HG03039 (cell line): ENCODE measurements around the gene WDR90.
A peak's percentile ranks its signal among the peaks of the same experiment; 100 is the strongest.

Source experiments
- ATAC-seq: cut with Tn5 transposase; IDR thresholded peaks from one replicate; pipeline ENCODE4 v1.9.1; 2021; ENCODE audit warnings: mild to moderate bottlenecking, moderate library complexity; ENCODE audit not compliant: unreplicated experiment

Gene WDR90

GRCh38 chr16:648781-649589 is at the start of gene WDR90:
TSS of gene WDR90 (plus strand) at chr16:649365. CDS start at chr16:649417, 52 bp downstream.
- peak; percentile 67 for ATAC-seq

GRCh38 chr16:600781-601180 is 48.4 kb upstream of the WDR90 start:
- no peak for ATAC-seq

GRCh38 chr16:603933-604332 is 45.2 kb upstream of the WDR90 start:
- ATAC-seq = no peak

GRCh38 chr16:606656-607307 is 42.4 kb upstream of the WDR90 start:
- no peak for ATAC-seq

- no peak for ATAC-seq
Measured at GRCh38 chr16:608019-608418, 41.1 kb upstream of the WDR90 start.

- no peak for ATAC-seq
Measured at GRCh38 chr16:609316-609715, 39.8 kb upstream of the WDR90 start.

- no peak for ATAC-seq
Measured at GRCh38 chr16:609984-610383, 39.2 kb upstream of the WDR90 start.

GRCh38 chr16:610513-611381 is 38.4 kb upstream of the WDR90 start:
- ATAC-seq = no peak

GRCh38 chr16:615122-615521 is 34.0 kb upstream of the WDR90 start:
- ATAC-seq = no peak

GRCh38 chr16:616733-617586 is 32.2 kb upstream of the WDR90 start:
- ATAC-seq = no peak

- ATAC-seq = no peak
Measured at GRCh38 chr16:617855-618254, 31.3 kb upstream of the WDR90 start.

- ATAC-seq = no peak
Measured at GRCh38 chr16:619476-620100, 29.6 kb upstream of the WDR90 start.

- no peak for ATAC-seq
Measured at GRCh38 chr16:620700-621525, 28.3 kb upstream of the WDR90 start.

GRCh38 chr16:621526-622105 is 27.5 kb upstream of the WDR90 start:
- no peak for ATAC-seq

GRCh38 chr16:622920-623280 is 26.3 kb upstream of the WDR90 start:
- no peak for ATAC-seq

- ATAC-seq = no peak
Measured at GRCh38 chr16:624526-625070, 24.6 kb upstream of the WDR90 start.

- ATAC-seq = no peak
Measured at GRCh38 chr16:625117-625976, 23.8 kb upstream of the WDR90 start.
